HG02571 (cell line): ENCODE data around the gene CD248.

Experiments
- ATAC-seq: cut with Tn5 transposase; IDR thresholded peaks from one replicate; pipeline ENCODE4 v1.9.1; 2021; ENCODE audit warnings: mild to moderate bottlenecking, moderate library complexity; ENCODE audit not compliant: unreplicated experiment

Gene CD248

GRCh38 chr11:66289548-66290329 is 27.1 kb downstream of the CD248 start:
- ATAC-seq, result peak; percentile 27

DNA sequence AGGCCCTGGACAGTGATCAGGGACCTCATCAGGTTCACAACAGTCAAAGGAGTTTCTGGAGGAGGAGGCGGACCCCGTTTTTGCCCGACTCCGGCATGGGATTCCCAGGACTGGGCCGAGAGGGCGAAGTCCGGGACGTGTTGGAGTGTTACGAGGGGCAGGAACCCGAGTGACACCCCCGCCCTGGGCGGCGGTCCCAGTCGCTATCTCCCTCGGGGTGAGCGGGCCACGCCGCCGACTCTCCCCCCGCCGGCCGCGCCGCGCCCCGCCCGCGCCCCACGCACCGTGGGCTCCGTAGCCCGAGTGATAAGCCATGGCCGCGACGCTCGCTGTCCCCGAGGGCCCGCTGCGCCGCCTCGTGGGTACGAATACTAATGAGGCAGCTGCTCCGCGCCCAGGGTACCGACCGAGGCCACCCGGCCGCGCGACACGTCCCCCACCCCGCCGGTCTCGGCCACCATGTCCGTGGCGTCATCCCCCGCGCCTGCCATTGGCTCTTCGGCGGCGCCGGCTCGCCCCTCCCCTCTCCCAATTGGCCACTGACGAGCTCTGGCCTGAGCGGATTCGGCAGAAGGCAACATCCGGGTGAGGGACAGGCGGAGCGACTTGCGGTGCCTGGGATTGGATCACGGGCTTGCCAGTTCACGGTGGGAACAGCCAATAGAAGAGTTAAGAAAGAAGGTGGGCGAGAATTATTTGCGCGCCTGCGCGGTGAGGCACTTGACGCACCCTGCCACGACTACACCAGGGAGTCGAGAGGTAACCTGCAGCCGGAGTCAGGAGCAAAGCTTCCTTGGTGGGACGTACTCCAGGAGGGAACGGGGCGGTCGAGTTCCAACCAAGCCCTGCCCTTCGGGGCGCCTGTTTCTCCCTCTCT is 27.9 kb downstream of the CD248 start, which contains the start of gene YIF1A:
TSS of gene YIF1A (minus strand) at position 473 of the 877 bp plus-strand sequence. CDS start at position 315, 158 bp downstream.
- ATAC-seq, result peak; percentile 89

DNA sequence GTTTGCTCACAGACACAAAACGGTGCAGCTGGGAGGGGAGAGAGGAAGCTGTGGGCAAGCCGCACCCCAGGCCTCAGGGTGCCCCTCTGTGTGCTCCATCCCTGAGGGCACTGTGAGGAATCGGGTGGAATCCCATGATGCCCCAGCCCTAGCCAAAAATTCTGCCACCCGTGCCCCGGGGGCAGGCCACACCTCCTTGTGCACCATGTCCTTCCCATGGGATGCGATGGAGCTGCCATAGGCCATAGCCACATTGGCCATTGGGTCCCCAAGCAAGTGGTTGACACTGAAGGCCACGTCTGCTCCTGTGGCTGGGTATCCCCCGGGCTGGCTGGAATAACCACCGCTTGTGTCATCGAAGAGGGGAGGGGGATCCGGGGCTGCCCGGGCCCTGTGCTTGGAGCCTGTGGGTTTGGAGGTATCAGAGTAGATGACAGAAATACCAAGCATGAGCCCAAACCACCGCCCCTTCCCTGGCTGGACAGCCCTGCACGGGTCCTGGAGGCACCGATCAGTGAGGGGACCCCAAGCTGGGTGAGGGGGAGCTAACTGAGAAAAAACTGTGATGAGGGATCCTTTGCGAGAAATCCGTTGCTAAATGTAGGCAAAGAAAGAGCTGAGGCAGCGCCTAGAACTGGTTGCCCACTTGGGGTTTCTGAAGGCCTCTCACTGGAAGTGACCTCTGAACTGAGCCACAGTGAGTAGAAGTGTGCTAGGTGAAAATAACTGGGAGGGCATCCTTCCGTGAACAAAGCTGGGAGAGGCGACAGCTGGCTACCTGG is 28.8 kb downstream of the CD248 start:
- ATAC-seq, result no peak

DNA sequence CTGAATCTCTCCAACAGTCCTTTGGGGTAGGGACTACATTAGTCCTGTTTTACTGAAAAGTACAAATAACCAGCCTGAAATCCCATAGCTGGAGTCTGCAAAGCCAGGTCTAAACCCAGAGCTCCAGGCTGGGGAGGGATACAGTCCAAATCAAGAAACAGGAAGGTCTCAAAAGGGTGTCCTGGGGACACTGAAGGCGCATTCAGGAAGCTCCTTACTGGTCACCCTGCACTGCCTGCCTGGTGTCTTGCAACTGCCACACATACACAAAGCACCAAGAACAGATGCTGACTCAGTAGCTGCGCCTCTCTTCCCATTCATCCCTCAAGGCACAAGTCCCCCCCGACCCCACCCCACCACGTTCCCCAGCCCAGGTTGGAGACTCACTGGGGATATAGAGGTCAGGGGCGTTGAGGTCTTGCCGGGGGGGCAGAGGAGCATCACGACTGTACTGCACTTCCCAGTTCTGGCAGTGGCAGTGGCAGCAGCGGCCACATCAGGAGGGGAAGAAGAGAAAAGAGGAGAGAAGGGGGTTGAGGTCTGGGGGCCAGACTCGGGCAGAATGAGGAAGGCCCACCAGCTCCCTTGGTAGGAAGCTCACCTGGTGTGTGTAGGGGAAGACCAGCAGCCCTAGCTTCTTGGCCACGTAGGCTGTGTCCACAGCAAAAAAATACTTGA is 29.5 kb downstream of the CD248 start:
- no peak for ATAC-seq

DNA sequence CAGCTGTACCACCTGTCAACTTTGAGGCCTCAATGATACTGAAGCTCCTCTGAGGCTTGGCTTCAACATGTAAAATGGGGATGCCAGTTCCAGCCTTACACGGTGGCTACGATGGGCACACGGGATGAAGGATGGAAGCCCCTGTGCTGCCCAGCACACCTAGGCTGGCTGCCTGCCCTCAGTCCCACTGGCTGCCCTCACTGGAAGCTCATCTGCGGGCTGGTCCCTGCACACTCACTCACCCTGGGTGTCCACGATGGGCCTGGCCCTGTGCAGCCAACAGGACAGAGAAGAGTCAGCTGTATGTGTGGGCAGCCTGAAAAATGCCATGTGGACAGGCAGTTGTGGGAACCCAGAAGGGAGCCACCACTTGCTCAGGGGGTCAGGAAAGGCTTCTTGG is 30.1 kb downstream of the CD248 start:
- ATAC-seq, result no peak

GRCh38 chr11:66285250-66285947 is 31.4 kb downstream of the CD248 start:
- ATAC-seq, result no peak

DNA sequence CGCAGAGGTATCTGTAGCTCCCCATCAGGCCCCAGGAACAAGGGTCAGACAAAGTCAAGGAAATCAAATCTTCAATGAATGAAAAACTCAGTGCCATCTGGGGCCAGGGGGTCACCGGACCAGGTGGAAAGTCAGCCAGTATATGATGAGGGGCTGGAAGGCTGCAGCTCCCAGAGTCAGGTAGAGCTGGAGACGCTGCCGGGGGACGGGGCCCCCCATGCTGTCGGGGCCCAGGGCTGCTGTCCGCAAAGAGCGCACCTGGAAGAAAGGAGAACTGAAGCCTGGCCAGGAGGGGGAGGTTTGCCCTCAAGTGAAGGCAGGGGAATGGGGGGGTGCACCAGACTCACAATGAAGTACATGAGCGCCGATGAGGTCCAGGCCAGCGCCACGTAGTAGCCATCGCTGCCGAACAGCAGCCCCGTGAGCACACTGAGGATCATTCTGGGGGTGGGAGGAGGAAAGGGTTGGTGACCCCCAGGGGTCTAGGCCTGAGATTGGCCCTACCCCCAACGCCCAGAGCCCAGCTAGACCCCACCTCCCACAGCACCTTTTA is 32.2 kb downstream of the CD248 start:
- no peak for ATAC-seq

GRCh38 chr11:66283461-66284105 is 33.3 kb downstream of the CD248 start:
- ATAC-seq, result no peak

GRCh38 chr11:66282468-66283455 is 34.1 kb downstream of the CD248 start:
- ATAC-seq, result peak; percentile 49

DNA sequence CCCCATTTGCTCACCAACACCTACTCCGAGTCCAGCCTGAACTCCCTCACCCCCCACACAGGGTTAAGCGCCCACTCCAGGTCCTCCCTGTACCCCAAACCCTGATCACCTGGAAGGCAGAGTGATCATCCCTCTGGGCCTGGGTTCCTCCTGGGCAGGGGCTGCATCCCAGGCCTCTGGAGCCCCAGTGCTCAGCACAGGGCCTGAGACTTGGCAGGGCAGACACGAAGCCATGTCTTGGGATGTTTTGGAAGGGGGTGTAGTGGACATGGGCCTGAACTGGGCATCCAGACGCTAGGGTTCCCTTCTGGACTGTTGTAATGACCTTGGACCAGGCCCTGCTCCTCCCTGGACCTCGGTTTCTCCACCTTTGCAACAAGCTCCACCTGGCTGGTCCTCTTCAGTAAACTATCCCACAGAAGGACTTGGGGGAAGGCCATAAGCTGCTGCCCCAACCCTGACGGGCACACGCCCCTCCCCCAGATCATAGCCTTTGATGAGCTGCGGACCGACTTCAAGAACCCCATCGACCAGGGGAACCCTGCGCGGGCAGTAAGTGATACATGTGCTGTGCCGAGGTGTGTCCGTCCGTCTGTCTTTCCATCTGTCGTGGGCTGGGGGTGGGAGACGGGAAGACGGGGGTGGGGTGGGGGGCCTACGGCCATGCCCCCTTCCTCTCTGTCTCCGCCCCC is 34.9 kb downstream of the CD248 start:
- no peak for ATAC-seq

DNA sequence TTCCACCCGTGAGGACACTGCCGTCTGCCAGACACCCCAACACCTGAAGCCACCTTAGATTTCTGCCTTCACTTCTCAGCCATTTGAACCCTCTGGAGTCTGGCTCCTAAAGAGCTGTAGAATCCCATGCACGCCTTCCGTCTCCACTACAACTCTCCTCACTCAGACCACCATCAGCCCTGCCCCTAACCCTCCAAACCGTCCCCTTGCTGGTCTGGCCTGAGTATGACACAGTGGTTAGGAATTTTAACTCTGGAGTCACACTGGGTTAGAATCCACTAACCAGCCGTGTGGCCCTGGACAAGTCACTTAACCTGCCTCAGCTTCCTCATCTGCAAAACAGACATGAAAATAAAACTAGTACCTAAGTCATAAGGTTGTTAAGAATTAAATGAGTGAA is 35.8 kb downstream of the CD248 start:
- no peak for ATAC-seq

- no peak for ATAC-seq
Measured at GRCh38 chr11:66280428-66280827, 36.4 kb downstream of the CD248 start.

DNA sequence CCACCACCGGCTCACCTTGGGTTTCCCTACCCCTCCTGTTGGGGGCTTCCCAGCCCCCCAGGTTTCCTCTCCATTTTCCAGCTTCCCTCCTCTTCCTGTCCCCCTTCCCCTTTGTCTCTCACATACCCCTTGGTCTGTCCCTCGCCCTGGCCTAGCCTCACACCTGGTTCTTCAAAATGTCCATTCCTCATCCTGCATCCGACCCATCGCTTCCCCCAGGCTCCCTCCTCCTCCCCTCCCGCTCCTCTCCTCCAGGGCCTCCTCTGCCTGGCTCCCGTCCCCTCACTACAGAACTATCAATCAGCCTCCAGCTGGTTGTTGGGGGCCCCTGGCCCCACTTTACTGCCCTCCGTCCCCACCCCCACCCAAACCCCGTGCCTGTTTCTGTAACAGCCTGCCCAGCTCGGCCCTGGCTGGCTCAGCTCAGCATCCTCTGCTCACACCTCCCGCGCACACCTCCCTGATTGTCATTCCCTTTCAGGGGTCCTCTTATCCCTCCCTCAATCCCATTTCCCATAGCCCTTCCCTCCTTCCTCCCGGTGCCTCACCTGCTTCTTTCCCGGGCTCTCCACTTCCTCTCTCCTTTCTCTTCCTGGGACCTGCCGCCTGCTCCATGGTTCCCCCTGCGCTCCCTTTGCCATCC is 37.6 kb downstream of the CD248 start:
- ATAC-seq, result no peak

DNA sequence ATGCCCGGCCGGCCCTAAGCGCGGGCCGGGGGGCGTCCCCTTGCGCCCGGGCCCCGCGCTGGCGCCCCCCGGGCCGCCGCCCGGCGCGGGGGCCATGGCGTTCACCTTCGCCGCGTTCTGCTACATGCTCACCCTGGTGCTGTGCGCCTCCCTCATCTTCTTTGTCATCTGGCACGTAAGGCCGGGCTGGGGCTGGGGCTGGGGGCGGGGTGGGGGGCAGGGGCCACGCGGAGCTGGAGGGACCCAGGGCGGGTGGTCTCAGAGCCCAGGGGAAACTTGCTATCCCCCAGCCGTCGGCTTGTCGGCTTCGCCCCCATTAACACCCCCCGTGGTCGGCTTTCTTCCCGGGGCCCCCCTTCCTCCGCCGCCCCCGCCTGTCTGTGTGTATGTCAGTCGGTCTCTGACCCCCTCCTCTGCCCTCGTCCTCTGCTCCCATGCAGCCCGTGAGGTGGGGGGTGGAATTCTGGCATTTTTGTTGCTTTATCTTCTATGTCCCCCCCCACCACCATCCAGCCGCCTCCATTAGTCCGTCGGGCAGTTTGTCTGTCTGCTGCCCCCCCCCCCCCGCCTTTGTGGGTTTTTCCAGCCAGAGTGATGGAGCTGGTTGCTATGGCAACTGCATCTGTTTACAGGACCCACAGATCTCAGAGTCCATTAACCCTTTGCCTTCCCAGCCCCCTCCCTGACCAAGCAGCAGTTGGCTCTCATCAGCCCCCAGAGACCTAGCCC is 38.3 kb downstream of the CD248 start:
- ATAC-seq, result no peak

- no peak for ATAC-seq
Measured at GRCh38 chr11:66277471-66278362, 39.1 kb downstream of the CD248 start, which contains the start of gene CNIH2. TSS of gene CNIH2 (plus strand) at chr11:66278175. CDS start at chr11:66278457, 282 bp downstream.
